IMR-90 (cell line): ENCODE results near the gene ITSN2. TPM values are rescaled to one million over a fixed set of nuclear protein-coding genes. Genes with fewer than 3 reads are reported as not detected.
A peak's percentile ranks its signal among the peaks of the same experiment; 100 is the strongest.

ENCODE experiments used
- ATAC-seq: fragments of 200-7000 bp; cut with Tn5 transposase; 2 replicates; pipeline ENCODE4 v1.9.1; 2020; ENCODE audit warnings: low read depth, mild to moderate bottlenecking, moderate library complexity
- BruUV-seq: library from RNA; stranded (reverse); fragments of 400-500 nt; replicated peaks from 2 replicates; lab custom pipeline; 2021; lab: Mats Ljungman, UMichigan
- CTCF ChIA-PET: fragments of 300-600 bp; formaldehyde crosslinking; extraction: SDS; loops from one replicate; lab custom pipeline; 2021; ENCODE audit warnings: antibody characterized with exemption; lab: Yijun Ruan, JAX
- POLR2A ChIA-PET: fragments of 300-600 bp; sonication (Branson Sonifier 250); formaldehyde crosslinking; loops from one replicate; lab custom pipeline; 2022; ENCODE audit warnings: antibody characterized with exemption; ENCODE audit not compliant: unreplicated experiment; lab: Charles Lee
- DNase-seq: peaks from one replicate; pipeline ENCODE4 v3.0.0; 2013
- H2AFZ ChIP-seq: replicated peaks from 2 replicates; pipeline ENCODE3; 2013; ENCODE audit warnings: low read length, mild to moderate bottlenecking; ENCODE audit not compliant: poor library complexity
- H2AK5ac ChIP-seq: 2 replicates; pipeline ENCODE4 v1.6.1; 2013; ENCODE audit warnings: low read depth, low read length, inconsistent platforms
- H2AK9ac ChIP-seq: replicated peaks from 2 replicates; pipeline ENCODE3; 2013; ENCODE audit warnings: mild to moderate bottlenecking, low read depth, low read length, moderate library complexity; ENCODE audit not compliant: poor library complexity
- H2BK120ac ChIP-seq: 2 replicates; pipeline ENCODE4 v1.6.1; 2013; ENCODE audit warnings: low read depth, low read length, inconsistent platforms
- H2BK15ac ChIP-seq: 3 replicates; pipeline ENCODE4 v1.6.1; 2013; ENCODE audit warnings: low read depth, low read length, inconsistent platforms
- H2BK20ac ChIP-seq: 2 replicates; pipeline ENCODE4 v1.6.1; 2013; ENCODE audit warnings: low read depth, mild to moderate bottlenecking, inconsistent platforms, low read length, moderate library complexity
- H2BK5ac ChIP-seq: 2 replicates; pipeline ENCODE4 v1.6.1; 2013; ENCODE audit warnings: mild to moderate bottlenecking, low read depth, low read length, inconsistent platforms; ENCODE audit not compliant: poor library complexity, severe bottlenecking
- H3K14ac ChIP-seq: replicated peaks from 2 replicates; pipeline ENCODE4 v1.6.1; 2013; ENCODE audit warnings: low read depth, low read length, inconsistent platforms
- H3K18ac ChIP-seq: 2 replicates; pipeline ENCODE4 v1.6.1; 2013; ENCODE audit warnings: low read depth, low read length, control low read depth
- H3K23ac ChIP-seq: 2 replicates; pipeline ENCODE4 v1.6.1; 2013; ENCODE audit warnings: low read depth, low read length, inconsistent platforms
- H3K27ac ChIP-seq: 2 replicates; pipeline ENCODE4 v1.5.1; 2013; ENCODE audit warnings: mild to moderate bottlenecking, control low read depth, low read length; ENCODE audit not compliant: insufficient read depth
- H3K27me3 ChIP-seq: 2 replicates; pipeline ENCODE4 v1.6.1; 2013; ENCODE audit warnings: low read length; ENCODE audit not compliant: control insufficient read depth, insufficient read depth
- H3K36me3 ChIP-seq: 2 replicates; pipeline ENCODE4 v1.6.1; 2013; ENCODE audit warnings: low read length, mixed read lengths; ENCODE audit not compliant: control insufficient read depth, insufficient read depth
- H3K4ac ChIP-seq: 2 replicates; pipeline ENCODE4 v1.6.1; 2013; ENCODE audit warnings: low read depth, low read length, inconsistent platforms
- H3K4me1 ChIP-seq: 2 replicates; pipeline ENCODE4 v1.6.1; 2013; ENCODE audit warnings: low read length, mixed read lengths; ENCODE audit not compliant: control insufficient read depth, insufficient read depth
- H3K4me2 ChIP-seq: 2 replicates; pipeline ENCODE4 v1.6.1; 2013; ENCODE audit warnings: low read depth, mild to moderate bottlenecking, control low read depth, low read length, moderate library complexity
- H3K4me3 ChIP-seq: 2 replicates; pipeline ENCODE4 v1.5.1; 2013; ENCODE audit warnings: low read depth, mild to moderate bottlenecking, control low read depth, low read length, moderate library complexity; ENCODE audit not compliant: insufficient read depth
- H3K56ac ChIP-seq: 2 replicates; pipeline ENCODE4 v1.6.1; 2013; ENCODE audit warnings: low read length, inconsistent platforms; ENCODE audit not compliant: insufficient read depth; ENCODE audit errors: extremely low read depth
- H3K79me1 ChIP-seq, 2 experiments: 2 replicates each; pipeline ENCODE4 v1.6.1; 2013; ENCODE audit warnings: low read length in 2 of 2, inconsistent platforms in 1 of 2, low read depth in 1 of 2
- H3K9ac ChIP-seq: 2 replicates; pipeline ENCODE4 v1.6.1; 2013; ENCODE audit warnings: low read depth, low read length, control low read depth
- H3K9me1 ChIP-seq: 2 replicates; pipeline ENCODE4 v1.6.1; 2013; ENCODE audit warnings: low read length, inconsistent platforms; ENCODE audit not compliant: insufficient read depth
- H3K9me3 ChIP-seq: 2 replicates; pipeline ENCODE4 v1.6.1; 2013; ENCODE audit warnings: low read length; ENCODE audit not compliant: control insufficient read depth, insufficient read depth
- H4K20me1 ChIP-seq: 2 replicates; pipeline ENCODE4 v1.6.1; 2013; ENCODE audit warnings: low read length, inconsistent platforms; ENCODE audit not compliant: insufficient read depth
- H4K5ac ChIP-seq: 2 replicates; pipeline ENCODE4 v1.6.1; 2013; ENCODE audit warnings: mild to moderate bottlenecking, low read depth, low read length, control low read depth
- H4K8ac ChIP-seq, 2 experiments: 2 replicates each; pipeline ENCODE4 v1.6.1; 2013; ENCODE audit warnings: low read depth in 2 of 2, low read length in 2 of 2, control low read depth in 1 of 2, inconsistent platforms in 1 of 2
- H4K91ac ChIP-seq: 2 replicates; pipeline ENCODE4 v1.6.1; 2013; ENCODE audit warnings: low read depth, low read length, inconsistent platforms; ENCODE audit not compliant: insufficient read depth
- CEBPB ChIP-seq: IDR thresholded peaks from 2 replicates; pipeline ENCODE4 v1.6.1; 2012; ENCODE audit warnings: low read depth, low read length, improper control_type of control experiment
- CHD1 ChIP-seq: IDR thresholded peaks from 2 replicates; pipeline ENCODE4 v1.6.1; 2012; ENCODE audit warnings: low read depth, low read length, improper control_type of control experiment
- ELK1 ChIP-seq: fragments of 150-350 bp; IDR thresholded peaks from 2 replicates; pipeline ENCODE4 v1.6.1; 2016; ENCODE audit warnings: low read depth, mild to moderate bottlenecking, low read length, moderate library complexity, borderline replicate concordance
- MAFK ChIP-seq: IDR thresholded peaks from 2 replicates; pipeline ENCODE4 v1.6.1; 2012; ENCODE audit warnings: low read depth, low read length, improper control_type of control experiment
- MAZ ChIP-seq: IDR thresholded peaks from 2 replicates; pipeline ENCODE4 v1.6.1; 2012; ENCODE audit warnings: low read depth, mild to moderate bottlenecking, low read length, improper control_type of control experiment, moderate library complexity, borderline replicate concordance
- MXI1 ChIP-seq: IDR thresholded peaks from 2 replicates; pipeline ENCODE4 v1.6.1; 2012; ENCODE audit warnings: low read depth, mild to moderate bottlenecking, low read length, moderate library complexity, borderline replicate concordance
- NFE2L2 ChIP-seq: fragments of 150-350 bp; IDR thresholded peaks from 2 replicates; pipeline ENCODE4 v1.6.1; 2016; ENCODE audit warnings: low read depth, mild to moderate bottlenecking, low read length
- POLR2A ChIP-seq: IDR thresholded peaks from 2 replicates; pipeline ENCODE4 v1.6.1; 2012; ENCODE audit warnings: mild to moderate bottlenecking, low read depth, low read length
- RAD21 ChIP-seq: IDR thresholded peaks from 2 replicates; pipeline ENCODE4 v1.6.1; 2012; ENCODE audit warnings: low read length, improper control_type of control experiment
- RCOR1 ChIP-seq: IDR thresholded peaks from 2 replicates; pipeline ENCODE4 v1.6.1; 2012; ENCODE audit warnings: mild to moderate bottlenecking, low read length, improper control_type of control experiment; ENCODE audit not compliant: insufficient replicate concordance
- RFX5 ChIP-seq: IDR thresholded peaks from 2 replicates; pipeline ENCODE4 v1.8.0; 2012; ENCODE audit warnings: low read depth, mild to moderate bottlenecking, low read length, moderate library complexity
- SMC3 ChIP-seq: fragments of 150-350 bp; IDR thresholded peaks from 2 replicates; pipeline ENCODE4 v1.6.1; 2016; ENCODE audit warnings: low read depth, mild to moderate bottlenecking, antibody characterized with exemption, low read length, moderate library complexity
- WGBS, 2 experiments: methylation state at CpG; one replicate each; pipeline versions ENCODE4 v1.1.5 to v1.1.7; 2013; ENCODE audit warnings: missing lambda C conversion rate in 2 of 2; ENCODE audit not compliant: insufficient read length in 1 of 2; ENCODE audit errors: extremely low coverage in 2 of 2; 5-methylcytosine and 5-hydroxymethylcytosine counted together
- dilution Hi-C: fragments of 300-500 bp; cut with HindIII; formaldehyde crosslinking; loops from one replicate; pipeline ENCODE4 v1.14.3; 2018; ENCODE audit warnings: low sequenced_read_pairs; ENCODE audit not compliant: unreplicated experiment
- in situ Hi-C: fragments of 300-500 bp; cut with MboI; formaldehyde crosslinking; loops from 3 replicates; pipeline ENCODE4 v1.14.3; 2019; ENCODE audit warnings: low sequenced_read_pairs, inconsistent platforms, mixed read lengths
- intact Hi-C: fragments of 100-400 bp; cut with micrococcal nuclease; formaldehyde crosslinking; loops from 2 replicates; pipeline ENCODE4 v1.10.0; 2022
- polyA plus RNA-seq, 3 experiments: library from polyadenylated mRNA; depleted of rRNA; stranded (reverse); fragments of >200 nt; gene quantifications; 2 replicates each; pipeline ENCODE4 v1.2.3, GENCODE V29; 2012; ENCODE audit warnings: low replicate concordance in 1 of 3
- total RNA-seq: library from RNA; depleted of rRNA; stranded (reverse); fragments of >200 nt; gene quantifications from 2 replicates; pipeline ENCODE4 v1.2.3, GENCODE V29; 2012
- TF ChIP-seq, protein P1 (sequence below): conservative IDR thresholded peaks from 2 replicates; pipeline ENCODE4 v1.5.1; 2012; ENCODE audit warnings: mild to moderate bottlenecking, low read depth, low read length, improper control_type of control experiment
- TF ChIP-seq, protein P2 (sequence below): fragments of 150-350 bp; IDR thresholded peaks from 2 replicates; pipeline ENCODE4 v1.6.1; 2017; ENCODE audit warnings: mild to moderate bottlenecking, antibody characterized with exemption, low read length, low read depth

Gene ITSN2
- total and polyA plus RNA-seq, 2 of the 4 experiments (the other 2 are of a cell fraction) = 10.7 to 17.2 TPM

DNA sequence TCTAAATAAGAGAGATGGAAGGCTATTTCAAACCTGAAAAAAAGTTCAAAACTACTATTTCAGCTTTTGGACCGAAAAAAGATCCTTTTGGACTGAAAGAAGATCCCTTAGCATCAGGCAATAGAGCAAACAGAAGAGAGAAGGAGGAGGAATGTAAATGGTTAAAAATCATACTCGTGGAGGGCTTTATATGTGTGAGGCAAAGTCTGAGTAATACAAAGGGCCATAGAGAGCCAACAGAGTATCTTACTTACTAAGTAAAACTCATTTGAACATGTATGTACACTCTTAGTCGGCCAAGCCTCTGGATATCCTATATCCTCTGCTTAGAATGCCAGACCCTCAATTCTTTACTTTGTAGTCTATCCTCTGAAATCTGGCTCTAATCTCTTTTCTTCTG, 55.7 kb downstream of the ITSN2 start:
- H3K4ac ChIP-seq = no peak overlapping the region
- WGBS, 2 experiments = no CpG with 5 or more reads among the region's 3 CpGs
- H2AK9ac ChIP-seq = no peak overlapping the region
- H2BK120ac ChIP-seq = no peak overlapping the region
- no peak overlapping the region for H3K14ac ChIP-seq
- H2BK15ac ChIP-seq = no peak overlapping the region
- no peaks in the 10 kb centered on the region for H3K79me1 ChIP-seq
- no TSS peak for BruUV-seq
- DNase-seq = peak; percentile 54
- intact Hi-C loops (no loop called here), dilution Hi-C loops (no loop called here), in situ Hi-C loops (no loop called here)
- H2BK20ac ChIP-seq = no peak overlapping the region
- no peak overlapping the region for H2AFZ ChIP-seq
- H4K91ac ChIP-seq = no peak overlapping the region
- ATAC-seq = peak; percentile 55
- peak overlapping the region; percentile 61; the same call in 1 of the 2 replicates for H3K27ac ChIP-seq
- no peak overlapping the region for H2AK5ac ChIP-seq
- no peak overlapping the region for H3K9ac ChIP-seq
- H3K23ac ChIP-seq = no peak overlapping the region; the same call in 1 of the 2 replicates
- peak overlapping the region; percentile 46 for H3K18ac ChIP-seq
- no peak for TF ChIP-seq ELK1
- TF ChIP-seq, protein P1, sequence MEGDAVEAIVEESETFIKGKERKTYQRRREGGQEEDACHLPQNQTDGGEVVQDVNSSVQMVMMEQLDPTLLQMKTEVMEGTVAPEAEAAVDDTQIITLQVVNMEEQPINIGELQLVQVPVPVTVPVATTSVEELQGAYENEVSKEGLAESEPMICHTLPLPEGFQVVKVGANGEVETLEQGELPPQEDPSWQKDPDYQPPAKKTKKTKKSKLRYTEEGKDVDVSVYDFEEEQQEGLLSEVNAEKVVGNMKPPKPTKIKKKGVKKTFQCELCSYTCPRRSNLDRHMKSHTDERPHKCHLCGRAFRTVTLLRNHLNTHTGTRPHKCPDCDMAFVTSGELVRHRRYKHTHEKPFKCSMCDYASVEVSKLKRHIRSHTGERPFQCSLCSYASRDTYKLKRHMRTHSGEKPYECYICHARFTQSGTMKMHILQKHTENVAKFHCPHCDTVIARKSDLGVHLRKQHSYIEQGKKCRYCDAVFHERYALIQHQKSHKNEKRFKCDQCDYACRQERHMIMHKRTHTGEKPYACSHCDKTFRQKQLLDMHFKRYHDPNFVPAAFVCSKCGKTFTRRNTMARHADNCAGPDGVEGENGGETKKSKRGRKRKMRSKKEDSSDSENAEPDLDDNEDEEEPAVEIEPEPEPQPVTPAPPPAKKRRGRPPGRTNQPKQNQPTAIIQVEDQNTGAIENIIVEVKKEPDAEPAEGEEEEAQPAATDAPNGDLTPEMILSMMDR = no peak
- TF ChIP-seq POLR2A = no peak
- TF ChIP-seq NFE2L2 = no peak
- no peak for TF ChIP-seq CEBPB
- no peak for TF ChIP-seq MAFK
- no peak for TF ChIP-seq MXI1
- TF ChIP-seq SMC3 = no peak
- TF ChIP-seq, protein P2, sequence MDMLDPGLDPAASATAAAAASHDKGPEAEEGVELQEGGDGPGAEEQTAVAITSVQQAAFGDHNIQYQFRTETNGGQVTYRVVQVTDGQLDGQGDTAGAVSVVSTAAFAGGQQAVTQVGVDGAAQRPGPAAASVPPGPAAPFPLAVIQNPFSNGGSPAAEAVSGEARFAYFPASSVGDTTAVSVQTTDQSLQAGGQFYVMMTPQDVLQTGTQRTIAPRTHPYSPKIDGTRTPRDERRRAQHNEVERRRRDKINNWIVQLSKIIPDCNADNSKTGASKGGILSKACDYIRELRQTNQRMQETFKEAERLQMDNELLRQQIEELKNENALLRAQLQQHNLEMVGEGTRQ = no peak
- TF ChIP-seq RFX5 = no peak
- TF ChIP-seq MAZ = no peak
- no peak for TF ChIP-seq CHD1
- no peak for TF ChIP-seq RAD21
- TF ChIP-seq RCOR1 = no peak
- CTCF ChIA-PET = no interaction called here
- H3K4me3 ChIP-seq = no peak overlapping the region
- no peak overlapping the region; the same call in 1 of the 2 replicates for H3K4me2 ChIP-seq
- POLR2A ChIA-PET = no interaction called here
- no peaks in the 10 kb centered on the region for H3K9me1 ChIP-seq
- peak overlapping the region; percentile 19; the same call in 1 of the 2 replicates for H4K5ac ChIP-seq
- H3K36me3 ChIP-seq = peaks cover 12% of the 10 kb centered on the region
- no peaks in the 10 kb centered on the region for H3K9me3 ChIP-seq
- no peaks in the 10 kb centered on the region for H4K20me1 ChIP-seq
- peak overlapping the region in 1 of 2 experiments; percentile 42; a peak in 1 of 4 replicates for H4K8ac ChIP-seq
- H2BK5ac ChIP-seq = peak overlapping the region; percentile 40
- H3K56ac ChIP-seq = no peak overlapping the region
- H3K27me3 ChIP-seq = no peaks in the 10 kb centered on the region
- H3K4me1 ChIP-seq = peaks cover 4% of the 10 kb centered on the region; the same call in 1 of the 2 replicates
